Activated B cell treated with CpG ODN at 0.5 μM for 24 hours (primary cell): ENCODE data around the gene CISD1. TPM values are rescaled to one million over a fixed set of nuclear protein-coding genes. Genes with fewer than 3 reads are reported as not detected.
"Not testable (repeated sequence)": the region's sequence is repeated elsewhere in the genome, so short reads cannot be mapped to it uniquely, and the experiment has no call there.

ENCODE experiments used
- ATAC-seq: fragments of 200-7000 bp; cut with Tn5 transposase; one replicate; pipeline ENCODE4 v1.10.0; 2021; ENCODE audit warnings: low read depth, mild to moderate bottlenecking, moderate library complexity
- CTCF ChIA-PET: fragments of 350-600 bp; sonication (Branson Sonifier 250); formaldehyde crosslinking; loops from one replicate; lab custom pipeline; 2021; ENCODE audit warnings: antibody characterized with exemption; lab: Charles Lee
- POLR2A ChIA-PET: fragments of 350-600 bp; sonication (Branson Sonifier 250); formaldehyde crosslinking; loops from one replicate; lab custom pipeline; 2021; ENCODE audit warnings: antibody characterized with exemption; lab: Charles Lee
- DNase-seq: peaks from one replicate; pipeline ENCODE4 v3.0.0; 2022
- H3K27ac Mint-ChIP-seq: one replicate; pipeline ENCODE4 v1.8.0; 2020; ENCODE audit warnings: mixed read lengths
- H3K27me3 Mint-ChIP-seq: one replicate; pipeline ENCODE4 v1.8.0; 2021; ENCODE audit warnings: mixed read lengths
- H3K36me3 Mint-ChIP-seq: one replicate; pipeline ENCODE4 v1.8.0; 2021; ENCODE audit warnings: low read depth, mixed read lengths
- H3K4me1 Mint-ChIP-seq: one replicate; pipeline ENCODE4 v1.8.0; 2021; ENCODE audit warnings: mixed read lengths
- H3K4me3 Mint-ChIP-seq: one replicate; pipeline ENCODE4 v1.8.0; 2020; ENCODE audit warnings: mild to moderate bottlenecking, mixed read lengths
- H3K9me3 Mint-ChIP-seq: one replicate; pipeline ENCODE4 v1.8.0; 2020; ENCODE audit warnings: mixed read lengths
- intact Hi-C: fragments of 100-400 bp; cut with micrococcal nuclease; formaldehyde crosslinking; loops from one replicate; pipeline ENCODE4 v1.15.1; 2024
- total RNA-seq: library from RNA; stranded (reverse); gene quantifications from 2 replicates; pipeline ENCODE4 v1.2.3, GENCODE V29; 2022
- TF ChIP-seq, protein P1 (sequence below): fragments of 200-600 bp; IDR thresholded peaks from one replicate; pipeline ENCODE4 v1.8.0; 2022; ENCODE audit warnings: antibody characterized with exemption, mild to moderate bottlenecking

The CISD1 gene
- 16.7 and 23.8 TPM in 2 replicates for total RNA-seq

DNA sequence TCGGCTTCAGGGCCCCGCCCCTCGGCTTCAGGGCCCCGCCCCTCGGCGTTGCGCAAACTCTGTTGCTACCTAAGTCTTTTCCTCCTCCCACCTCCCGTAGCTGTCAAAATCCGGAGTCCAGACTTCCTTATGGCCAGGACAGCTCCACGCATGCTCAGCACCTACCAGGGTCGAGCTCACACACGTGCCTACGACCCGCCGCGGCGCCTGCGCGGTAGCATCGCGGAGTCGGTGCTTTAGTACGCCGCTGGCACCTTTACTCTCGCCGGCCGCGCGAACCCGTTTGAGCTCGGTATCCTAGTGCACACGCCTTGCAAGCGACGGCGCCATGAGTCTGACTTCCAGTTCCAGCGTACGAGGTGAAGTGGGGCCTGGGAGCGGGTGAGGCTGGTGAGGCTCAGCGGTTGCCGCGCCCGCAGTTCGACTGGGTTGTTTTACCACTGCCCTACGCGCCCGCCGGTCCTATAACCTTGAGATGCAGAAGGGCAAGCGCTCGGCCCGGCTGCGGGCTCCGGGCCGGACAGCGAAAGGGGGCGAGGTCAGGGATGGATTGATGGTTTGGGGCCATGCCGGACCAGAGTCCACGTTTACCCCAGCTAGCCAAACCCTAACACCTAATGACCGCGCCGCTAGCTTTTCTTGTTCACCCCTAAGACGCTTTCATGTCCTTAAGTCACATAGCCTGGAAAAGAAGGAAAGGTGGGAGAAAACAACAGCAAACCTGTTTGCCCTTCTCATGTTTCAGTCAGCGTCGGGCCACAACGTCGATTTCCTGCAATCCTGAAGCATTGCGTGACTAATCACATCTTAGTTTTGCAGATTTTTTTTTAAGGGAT lies at the start of gene CISD1:
Gene CISD1 (plus strand): TSS at position 217 of the 836 bp plus-strand sequence. CDS start 112 bp downstream, at position 329.
- Mint-ChIP-seq H3K9me3 (no peaks in the 10 kb centered on the region), H3K27me3 (no peaks in the 10 kb centered on the region), H3K4me3 (peak within 1 kb of the TSS; percentile 97), H3K27ac (peak within 1 kb of the TSS; percentile 93), H3K36me3 (peaks cover 12% of the 10 kb centered on the region), H3K4me1 (peaks cover 46% of the 10 kb centered on the region)
- CTCF ChIA-PET = interaction anchor here (1.0 to 1.5 kb wide), 4 partner anchors 20 to 91 kb away, joined by 3 to 12 read pairs (median 4); no protein-coding TSS in a partner anchor
- DNase-seq (peak; percentile 95), ATAC-seq (peak; percentile 68)
- TF ChIP-seq, protein P1, sequence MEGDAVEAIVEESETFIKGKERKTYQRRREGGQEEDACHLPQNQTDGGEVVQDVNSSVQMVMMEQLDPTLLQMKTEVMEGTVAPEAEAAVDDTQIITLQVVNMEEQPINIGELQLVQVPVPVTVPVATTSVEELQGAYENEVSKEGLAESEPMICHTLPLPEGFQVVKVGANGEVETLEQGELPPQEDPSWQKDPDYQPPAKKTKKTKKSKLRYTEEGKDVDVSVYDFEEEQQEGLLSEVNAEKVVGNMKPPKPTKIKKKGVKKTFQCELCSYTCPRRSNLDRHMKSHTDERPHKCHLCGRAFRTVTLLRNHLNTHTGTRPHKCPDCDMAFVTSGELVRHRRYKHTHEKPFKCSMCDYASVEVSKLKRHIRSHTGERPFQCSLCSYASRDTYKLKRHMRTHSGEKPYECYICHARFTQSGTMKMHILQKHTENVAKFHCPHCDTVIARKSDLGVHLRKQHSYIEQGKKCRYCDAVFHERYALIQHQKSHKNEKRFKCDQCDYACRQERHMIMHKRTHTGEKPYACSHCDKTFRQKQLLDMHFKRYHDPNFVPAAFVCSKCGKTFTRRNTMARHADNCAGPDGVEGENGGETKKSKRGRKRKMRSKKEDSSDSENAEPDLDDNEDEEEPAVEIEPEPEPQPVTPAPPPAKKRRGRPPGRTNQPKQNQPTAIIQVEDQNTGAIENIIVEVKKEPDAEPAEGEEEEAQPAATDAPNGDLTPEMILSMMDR = no peak
- POLR2A ChIA-PET = interaction anchor here (1.0 to 4.1 kb wide), 6 partner anchors 11 to 1637 kb away, joined by 3 to 43 read pairs (median 5); partner anchors contain the start of genes CCDC6, TFAM and UBE2D1
- intact Hi-C loops = loop anchor here (1.0 to 5.0 kb wide), 4 partner anchors 13 to 1613 kb away; no protein-coding TSS in a partner anchor

DNA sequence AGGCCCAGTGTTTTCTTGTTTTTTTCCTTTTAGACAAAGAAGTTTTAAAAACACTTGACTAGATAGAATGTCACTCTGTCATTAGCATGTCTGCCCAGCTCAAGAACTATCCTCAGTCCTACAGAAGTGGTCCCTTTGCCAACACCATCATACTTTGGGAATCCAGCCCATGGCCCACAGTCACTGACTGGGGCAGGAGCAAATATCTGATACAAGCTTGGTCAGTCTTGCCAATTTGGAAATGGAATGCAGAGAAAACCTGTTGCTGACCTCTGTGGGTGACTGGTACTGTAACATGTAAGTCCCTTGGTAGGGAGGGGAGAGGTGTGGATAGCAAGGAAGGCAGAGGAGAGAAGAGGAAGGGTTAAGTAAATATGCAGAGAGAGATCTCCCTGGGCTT lies 49.1 kb upstream of the CISD1 start:
- POLR2A ChIA-PET = no interaction called here
- Mint-ChIP-seq H3K4me3 (no peak overlapping the region), H3K9me3 (no peaks in the 10 kb centered on the region), H3K27me3 (no peaks in the 10 kb centered on the region), H3K27ac (no peak overlapping the region), H3K36me3 (peaks cover 30% of the 10 kb centered on the region), H3K4me1 (no peaks in the 10 kb centered on the region)
- ATAC-seq (no peak), DNase-seq (no peak)
- intact Hi-C loops = no loop called here
- TF ChIP-seq, protein P1 = no peak
- CTCF ChIA-PET = no interaction called here

DNA sequence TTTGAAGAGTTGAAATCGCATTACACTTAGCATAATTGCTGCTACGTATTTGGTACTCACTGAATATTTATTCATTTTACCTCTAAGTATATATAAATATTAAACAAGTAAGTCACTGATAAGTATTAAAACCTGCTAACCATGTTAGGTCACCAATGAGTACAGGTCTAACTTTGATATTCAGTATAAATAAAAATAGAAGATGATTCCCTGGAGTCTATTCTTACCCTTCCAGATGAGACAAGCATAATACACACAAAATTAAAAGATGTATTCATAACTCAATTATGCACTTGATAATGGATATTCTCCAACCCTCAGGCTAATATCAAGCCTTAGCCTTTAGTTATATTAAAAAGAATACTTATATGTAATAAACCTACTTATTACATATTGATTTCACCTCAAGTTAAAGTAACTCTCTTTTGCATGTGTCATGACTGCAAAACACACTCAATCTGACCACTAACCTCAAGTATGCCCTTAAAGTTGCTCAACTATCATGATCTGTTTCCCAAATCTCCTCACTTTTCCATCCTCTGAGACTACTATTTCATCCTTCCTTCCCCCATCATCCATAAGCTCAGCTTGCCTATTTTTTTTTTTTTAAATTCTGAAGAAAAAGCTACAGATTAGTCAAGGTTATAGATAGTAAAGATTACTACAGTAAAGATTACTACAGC lies 48.1 kb upstream of the CISD1 start:
- Mint-ChIP-seq H3K27me3 (no peaks in the 10 kb centered on the region), H3K36me3 (peaks cover 30% of the 10 kb centered on the region), H3K4me3 (no peak overlapping the region), H3K27ac (no peak overlapping the region), H3K4me1 (no peaks in the 10 kb centered on the region), H3K9me3 (no peaks in the 10 kb centered on the region)
- DNase-seq (no peak), ATAC-seq (no peak)
- ChIA-PET POLR2A (no interaction called here), CTCF (no interaction called here)
- intact Hi-C loops = no loop called here
- TF ChIP-seq, protein P1 = no peak

DNA sequence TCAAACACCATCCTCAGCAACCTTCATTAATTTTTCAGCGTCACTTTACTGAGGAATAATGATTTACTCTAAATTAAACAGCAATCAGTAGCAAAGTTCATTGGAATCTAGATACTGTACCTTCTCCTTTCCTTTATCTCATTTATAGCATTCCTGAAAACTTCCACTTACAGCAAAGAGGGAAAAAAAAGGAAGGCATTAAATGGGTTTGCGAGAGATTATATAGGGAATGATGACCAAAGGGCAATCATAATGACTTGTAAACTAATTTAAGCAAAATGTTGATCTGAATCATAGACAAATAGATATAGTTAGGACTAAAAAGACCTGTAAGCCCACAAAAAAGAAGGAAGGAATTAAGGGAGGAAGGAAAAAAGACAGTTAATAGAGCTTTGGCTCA lies 43.3 kb upstream of the CISD1 start:
- Mint-ChIP-seq H3K27ac (no peak overlapping the region), H3K4me3 (no peak overlapping the region), H3K27me3 (no peaks in the 10 kb centered on the region), H3K36me3 (peaks cover 52% of the 10 kb centered on the region), H3K9me3 (no peaks in the 10 kb centered on the region), H3K4me1 (no peaks in the 10 kb centered on the region)
- CTCF ChIA-PET = no interaction called here
- no peak for DNase-seq
- intact Hi-C loops = loop anchor here (2.0 kb wide), 1 partner anchor 15 kb away; no protein-coding TSS in a partner anchor
- TF ChIP-seq, protein P1 = no peak
- POLR2A ChIA-PET = no interaction called here
- no peak for ATAC-seq

DNA sequence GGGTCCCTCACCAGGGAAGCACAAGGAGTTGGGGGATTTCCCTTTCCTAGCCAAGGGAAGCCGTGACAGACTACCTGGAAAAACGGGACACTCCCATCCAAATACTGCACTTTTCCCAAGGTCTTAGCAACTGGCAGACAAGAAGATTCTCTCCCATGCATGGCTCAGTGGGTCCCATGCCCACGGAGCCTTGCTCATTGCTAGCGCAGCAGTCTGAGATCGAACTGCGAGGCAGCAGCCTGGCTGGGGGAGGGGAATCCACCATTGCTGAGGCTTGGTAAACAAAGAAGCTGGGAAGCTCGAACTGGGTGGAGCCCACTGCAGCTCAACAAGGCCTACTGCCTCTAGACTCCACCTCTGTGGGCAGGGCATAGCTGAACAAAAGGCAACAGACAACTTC lies 39.1 kb upstream of the CISD1 start:
- CTCF ChIA-PET = not testable (repeated sequence)
- peaks cover 14% of the 10 kb centered on the region for H3K4me1 Mint-ChIP-seq

More for the DNA sequence above, 39.1 kb upstream of the CISD1 start:
- H3K9me3 Mint-ChIP-seq, DNase-seq, H3K27me3 Mint-ChIP-seq, POLR2A ChIA-PET, H3K4me3 Mint-ChIP-seq, ATAC-seq, H3K27ac Mint-ChIP-seq: not testable (repeated sequence)
- peaks cover 68% of the 10 kb centered on the region for H3K36me3 Mint-ChIP-seq
- intact Hi-C loops = loop anchor here (5.0 kb wide), 1 partner anchor 52 kb away; no protein-coding TSS in a partner anchor
